HG03097 (cell line): ENCODE data around the gene JCAD.
"Not testable (repeated sequence)": the region's sequence is repeated elsewhere in the genome, so short reads cannot be mapped to it uniquely, and the experiment has no call there.

Experiments
- ATAC-seq: cut with Tn5 transposase; IDR thresholded peaks from one replicate; pipeline ENCODE4 v1.9.1; 2021; ENCODE audit not compliant: unreplicated experiment, low FRiP score

Gene JCAD

GRCh38 chr10:30059209-30060107 is at the start of gene JCAD:
TSS of gene JCAD (minus strand) at chr10:30059586. CDS start at chr10:30047812, 11,774 bp downstream.
- ATAC-seq = no peak

GRCh38 chr10:30106987-30107386 is 47.6 kb upstream of the JCAD start:
- no peak for ATAC-seq

- no peak for ATAC-seq
Measured at GRCh38 chr10:30103595-30104320, 44.4 kb upstream of the JCAD start.

- ATAC-seq = not testable (repeated sequence)
Measured at GRCh38 chr10:30099706-30100105, 40.3 kb upstream of the JCAD start.

- no peak for ATAC-seq
Measured at GRCh38 chr10:30099101-30099500, 39.7 kb upstream of the JCAD start.

- ATAC-seq = no peak
Measured at GRCh38 chr10:30098629-30099028, 39.2 kb upstream of the JCAD start.

- ATAC-seq = no peak
Measured at GRCh38 chr10:30096564-30096963, 37.2 kb upstream of the JCAD start.

GRCh38 chr10:30095631-30096422 is 36.4 kb upstream of the JCAD start:
- no peak for ATAC-seq

GRCh38 chr10:30094601-30095000 is 35.2 kb upstream of the JCAD start:
- no peak for ATAC-seq

GRCh38 chr10:30093303-30093950 is 34.0 kb upstream of the JCAD start:
- ATAC-seq = no peak

- ATAC-seq = no peak
Measured at GRCh38 chr10:30092151-30092790, 32.9 kb upstream of the JCAD start.

GRCh38 chr10:30091136-30091535 is 31.8 kb upstream of the JCAD start:
- ATAC-seq = no peak

GRCh38 chr10:30088178-30088577 is 28.8 kb upstream of the JCAD start:
- ATAC-seq = no peak

- no peak for ATAC-seq
Measured at GRCh38 chr10:30083934-30084333, 24.5 kb upstream of the JCAD start.

- no peak for ATAC-seq
Measured at GRCh38 chr10:30081182-30081581, 21.8 kb upstream of the JCAD start.

- no peak for ATAC-seq
Measured at GRCh38 chr10:30080161-30080560, 20.8 kb upstream of the JCAD start.

GRCh38 chr10:30079408-30079807 is 20.0 kb upstream of the JCAD start:
- no peak for ATAC-seq

GRCh38 chr10:30075481-30075880 is 16.1 kb upstream of the JCAD start:
- no peak for ATAC-seq

GRCh38 chr10:30074933-30075332 is 15.5 kb upstream of the JCAD start:
- ATAC-seq = no peak

- ATAC-seq = no peak
Measured at GRCh38 chr10:30074090-30074489, 14.7 kb upstream of the JCAD start.
